ENCODE data around the gene SPATA31A7.
"Not testable (repeated sequence)": the region's sequence is repeated elsewhere in the genome, so short reads cannot be mapped to it uniquely, and the experiment has no call there.

Gene SPATA31A7

DNA sequence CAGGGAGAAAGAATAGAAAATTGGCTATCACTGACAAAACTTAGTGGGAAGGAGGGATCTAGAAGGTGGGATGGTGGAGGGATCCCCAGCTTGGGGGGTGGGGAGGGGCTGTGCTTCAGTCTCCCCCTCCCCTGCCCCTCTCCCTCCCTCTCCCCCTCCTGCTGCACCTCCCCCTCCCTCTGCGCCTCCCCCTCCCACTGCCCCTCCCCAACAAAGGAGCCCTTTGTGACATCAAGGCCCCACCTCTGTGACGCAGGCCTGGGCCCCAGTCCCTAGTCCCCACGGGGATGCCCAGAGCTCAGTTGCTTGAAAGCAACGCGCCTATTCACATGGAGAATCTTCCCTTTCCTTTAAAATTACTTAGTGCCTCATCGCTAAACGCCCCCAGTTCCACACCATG lies at the start of gene SPATA31A7:
Gene SPATA31A7, plus strand, starts transcription at position 301 of the 400 bp plus-strand sequence. Its CDS starts 29 bp downstream, at position 330.
- DNase-seq: not testable (repeated sequence)

DNA sequence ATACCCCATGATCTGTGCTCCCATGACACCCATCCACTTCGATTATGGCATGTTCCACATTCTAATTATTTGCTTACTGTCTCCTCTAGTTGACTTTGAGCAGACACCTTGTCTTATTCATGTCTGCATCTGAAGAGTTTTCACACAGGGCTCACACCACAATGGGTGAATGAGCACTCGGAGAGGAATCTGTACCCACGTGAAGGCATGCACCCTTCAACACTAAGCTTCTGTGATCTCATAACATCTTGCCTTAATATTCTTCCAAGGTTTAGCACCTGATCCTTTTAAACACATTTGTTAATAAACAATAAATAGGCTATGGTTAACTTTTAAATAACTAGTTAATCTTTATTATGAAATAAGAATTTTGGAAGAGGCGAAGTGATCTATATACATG lies 36.6 kb downstream of the SPATA31A7 start:
- not testable (repeated sequence) for DNase-seq
